ENCODE data around the gene ADAMTS8. TPM values are rescaled to one million over a fixed set of nuclear protein-coding genes. Genes with fewer than 3 reads are reported as not detected.

The ADAMTS8 gene
- total RNA-seq, 2 donors from 2014 or later: 0.82 to 1.7 TPM

DNA sequence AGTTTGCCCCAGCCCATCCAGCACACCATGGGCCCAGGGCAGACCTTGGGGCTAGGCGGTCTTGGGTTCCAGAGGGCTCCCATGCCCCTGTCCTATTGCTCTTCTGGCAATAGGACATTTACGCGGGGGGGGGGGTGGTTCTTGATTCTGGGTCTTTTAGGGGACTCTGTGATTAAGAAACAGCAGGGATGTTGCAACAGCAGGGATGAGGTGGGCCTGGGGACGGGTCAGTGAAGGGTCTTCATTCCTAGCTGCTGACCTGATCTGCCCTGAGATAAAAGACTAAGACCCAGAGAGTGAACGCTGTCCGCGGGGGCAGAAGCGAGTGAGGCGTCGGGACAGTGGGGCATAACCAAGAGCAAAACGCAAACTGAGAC, 19.6 kb upstream of the ADAMTS8 start:
- intact Hi-C loops (cut with DNase I): loop anchor here (5.0 kb wide), 1 partner anchor 174 kb away; no protein-coding TSS in a partner anchor
- 9% methylated on average over 11 of the region's 11 CpGs for WGBS
- H3K4me1 ChIP-seq (replicated peaks): peaks cover 6% of the 10 kb centered on the region
- peak overlapping the region; percentile 30 to 41 for H3K4me3 ChIP-seq
- H3K27ac ChIP-seq: peak overlapping the region in 1 of 2 donors; percentile 55
- no peaks in the 10 kb centered on the region for H3K36me3 ChIP-seq
- no peak for TF ChIP-seq POLR2AphosphoS5 (IDR thresholded peaks at IDR 0.05)
- TF ChIP-seq, protein P1, sequence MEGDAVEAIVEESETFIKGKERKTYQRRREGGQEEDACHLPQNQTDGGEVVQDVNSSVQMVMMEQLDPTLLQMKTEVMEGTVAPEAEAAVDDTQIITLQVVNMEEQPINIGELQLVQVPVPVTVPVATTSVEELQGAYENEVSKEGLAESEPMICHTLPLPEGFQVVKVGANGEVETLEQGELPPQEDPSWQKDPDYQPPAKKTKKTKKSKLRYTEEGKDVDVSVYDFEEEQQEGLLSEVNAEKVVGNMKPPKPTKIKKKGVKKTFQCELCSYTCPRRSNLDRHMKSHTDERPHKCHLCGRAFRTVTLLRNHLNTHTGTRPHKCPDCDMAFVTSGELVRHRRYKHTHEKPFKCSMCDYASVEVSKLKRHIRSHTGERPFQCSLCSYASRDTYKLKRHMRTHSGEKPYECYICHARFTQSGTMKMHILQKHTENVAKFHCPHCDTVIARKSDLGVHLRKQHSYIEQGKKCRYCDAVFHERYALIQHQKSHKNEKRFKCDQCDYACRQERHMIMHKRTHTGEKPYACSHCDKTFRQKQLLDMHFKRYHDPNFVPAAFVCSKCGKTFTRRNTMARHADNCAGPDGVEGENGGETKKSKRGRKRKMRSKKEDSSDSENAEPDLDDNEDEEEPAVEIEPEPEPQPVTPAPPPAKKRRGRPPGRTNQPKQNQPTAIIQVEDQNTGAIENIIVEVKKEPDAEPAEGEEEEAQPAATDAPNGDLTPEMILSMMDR (IDR thresholded peaks at IDR 0.05): no peak
- TF ChIP-seq POLR2A (IDR thresholded peaks at IDR 0.05): no peak
- no peaks in the 10 kb centered on the region for H3K9me3 ChIP-seq
- DNase-seq (ENCODE audit: low spot score): no peak
- H3K27me3 ChIP-seq (replicated peaks; ENCODE audit: insufficient read depth): no peaks in the 10 kb centered on the region

DNA sequence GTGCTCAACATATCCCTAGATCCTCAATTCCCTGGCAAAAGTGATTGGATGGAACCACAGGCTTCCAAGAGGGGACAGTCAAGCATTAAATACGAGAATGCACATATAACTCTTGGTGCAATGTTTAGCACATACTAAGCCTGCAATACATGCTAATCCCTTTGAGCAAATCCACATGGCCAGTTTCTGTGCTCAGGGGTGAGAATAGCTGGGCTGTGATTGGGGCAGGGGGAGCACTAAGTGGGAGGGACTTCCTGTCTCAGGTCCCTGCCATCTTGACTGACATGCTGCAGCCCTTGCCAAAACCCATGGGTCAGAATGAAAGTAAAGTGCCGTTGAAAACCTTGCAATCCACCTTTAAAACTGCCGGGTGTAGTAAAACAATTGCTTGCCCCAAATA, 17.4 kb upstream of the ADAMTS8 start:
- H3K36me3 ChIP-seq: no peaks in the 10 kb centered on the region
- WGBS: 85% methylated on average over 3 of the region's 3 CpGs
- no peak for TF ChIP-seq POLR2AphosphoS5 (IDR thresholded peaks at IDR 0.05)
- TF ChIP-seq, protein P1 (IDR thresholded peaks at IDR 0.05): no peak
- no peak for TF ChIP-seq POLR2A (IDR thresholded peaks at IDR 0.05)
- no peak overlapping the region for H3K4me3 ChIP-seq
- no peaks in the 10 kb centered on the region for H3K27me3 ChIP-seq (replicated peaks; ENCODE audit: insufficient read depth)
- H3K9me3 ChIP-seq: no peaks in the 10 kb centered on the region
- H3K27ac ChIP-seq: no peak overlapping the region
- DNase-seq (ENCODE audit: low spot score): no peak
- H3K4me1 ChIP-seq (replicated peaks): peaks cover 6% of the 10 kb centered on the region
- intact Hi-C loops (cut with DNase I): loop anchor here (5.0 kb wide), 1 partner anchor 177 kb away; no protein-coding TSS in a partner anchor

DNA sequence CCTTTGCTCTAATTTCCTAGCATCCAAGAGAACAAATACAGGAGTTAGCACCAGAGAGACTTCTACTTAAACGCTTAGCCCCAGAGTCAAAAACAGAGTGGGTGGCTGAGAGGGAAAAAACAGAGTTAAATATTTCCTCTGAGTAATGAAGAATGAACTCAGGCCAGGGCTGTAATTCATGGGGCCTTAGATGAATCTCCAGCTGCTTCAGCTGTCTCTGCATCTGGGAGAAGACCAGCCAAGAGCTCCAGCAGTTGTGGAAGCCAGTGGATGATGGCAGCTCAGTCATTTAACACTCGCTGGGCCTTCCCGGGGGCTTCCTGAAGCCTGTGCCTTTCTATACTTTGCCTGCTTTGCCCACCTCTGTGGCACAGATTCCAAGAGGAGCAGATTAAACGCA, 14.3 kb upstream of the ADAMTS8 start:
- no peak overlapping the region for H3K27ac ChIP-seq
- no peaks in the 10 kb centered on the region for H3K9me3 ChIP-seq
- H3K4me1 ChIP-seq (replicated peaks): no peaks in the 10 kb centered on the region
- 72% methylated on average over 4 of the region's 4 CpGs for WGBS
- DNase-seq (ENCODE audit: low spot score): no peak
- H3K4me3 ChIP-seq: no peak overlapping the region
- H3K27me3 ChIP-seq (replicated peaks; ENCODE audit: insufficient read depth): no peaks in the 10 kb centered on the region
- no peaks in the 10 kb centered on the region for H3K36me3 ChIP-seq
- no peak for TF ChIP-seq POLR2AphosphoS5 (IDR thresholded peaks at IDR 0.05)
- TF ChIP-seq POLR2A (IDR thresholded peaks at IDR 0.05): no peak
- TF ChIP-seq, protein P1 (IDR thresholded peaks at IDR 0.05): no peak
- intact Hi-C loops (cut with DNase I): no loop called here

DNA sequence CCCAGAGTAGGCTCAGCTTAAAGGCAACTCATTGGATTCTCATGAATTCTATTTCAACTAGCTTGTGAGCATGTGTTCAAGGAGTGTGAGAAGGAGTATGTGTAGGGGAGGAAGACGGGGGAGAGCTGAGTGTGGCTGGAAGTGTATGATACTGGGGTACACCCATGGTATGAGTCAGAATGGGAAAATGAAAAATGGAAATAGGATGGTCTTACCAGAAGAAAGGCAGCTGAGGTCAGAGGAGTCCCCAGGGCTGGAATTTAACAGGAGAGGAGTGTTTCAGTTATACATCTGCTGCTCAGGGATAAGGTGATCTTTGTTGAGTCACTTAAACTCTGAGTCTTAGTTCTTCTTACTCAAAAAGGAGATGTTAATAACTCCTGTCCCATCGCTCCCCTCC, 13.3 kb upstream of the ADAMTS8 start:
- WGBS: 96% methylated on average over 2 of the region's 2 CpGs
- H3K36me3 ChIP-seq: no peaks in the 10 kb centered on the region
- TF ChIP-seq, protein P1 (IDR thresholded peaks at IDR 0.05): no peak
- TF ChIP-seq POLR2A (IDR thresholded peaks at IDR 0.05) (no peak), POLR2AphosphoS5 (IDR thresholded peaks at IDR 0.05) (no peak)
- no peak for DNase-seq (ENCODE audit: low spot score)
- no peaks in the 10 kb centered on the region for H3K27me3 ChIP-seq (replicated peaks; ENCODE audit: insufficient read depth)
- no peak overlapping the region for H3K4me3 ChIP-seq
- H3K9me3 ChIP-seq: no peaks in the 10 kb centered on the region
- H3K4me1 ChIP-seq (replicated peaks): no peaks in the 10 kb centered on the region
- intact Hi-C loops (cut with DNase I): no loop called here
- H3K27ac ChIP-seq: no peak overlapping the region

DNA sequence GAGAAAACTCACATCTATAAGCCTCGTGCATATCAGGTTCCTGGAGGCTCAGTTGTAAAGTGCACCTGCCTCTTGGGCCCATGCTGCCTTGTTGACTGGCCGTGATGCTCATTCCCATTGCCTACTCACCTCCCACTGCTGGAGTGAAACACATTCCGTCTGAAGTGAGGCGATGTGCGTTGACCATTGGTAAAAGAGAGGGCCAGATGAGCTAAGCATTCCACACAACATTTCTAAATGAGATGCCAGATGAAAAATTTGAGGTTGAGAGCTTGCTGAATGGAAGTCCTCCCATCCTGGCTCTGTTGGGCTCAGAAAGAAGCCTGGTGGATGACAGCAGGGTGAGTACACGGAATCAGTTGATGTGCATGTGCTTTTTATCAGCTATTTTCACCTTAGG, 11.5 kb upstream of the ADAMTS8 start:
- 82% methylated on average over 6 of the region's 6 CpGs for WGBS
- TF ChIP-seq, protein P1 (IDR thresholded peaks at IDR 0.05): no peak
- no peak for TF ChIP-seq POLR2AphosphoS5 (IDR thresholded peaks at IDR 0.05)
- no peak for TF ChIP-seq POLR2A (IDR thresholded peaks at IDR 0.05)
- Histone ChIP-seq H3K4me1 (replicated peaks) (no peaks in the 10 kb centered on the region), H3K9me3 (no peaks in the 10 kb centered on the region), H3K27me3 (replicated peaks; ENCODE audit: insufficient read depth) (no peaks in the 10 kb centered on the region), H3K4me3 (no peak overlapping the region), H3K36me3 (no peaks in the 10 kb centered on the region), H3K27ac (no peak overlapping the region)
- intact Hi-C loops (cut with DNase I): loop anchor here (5.0 kb wide), 1 partner anchor 72 kb away; no protein-coding TSS in a partner anchor
- no peak for DNase-seq (ENCODE audit: low spot score)
